Neural crest cell (in vitro differentiated cells): ENCODE results near the gene OR10H4. TPM values are rescaled to one million over a fixed set of nuclear protein-coding genes. Genes with fewer than 3 reads are reported as not detected.

Experiments
- DNase-seq: peaks from one replicate; pipeline ENCODE4 v3.0.0; 2021; ENCODE audit warnings: low read depth, mixed read lengths, low spot score
- H3K27ac Mint-ChIP-seq: one replicate; pipeline ENCODE4 v1.8.0; 2021; ENCODE audit warnings: mild to moderate bottlenecking, mixed read lengths; ENCODE audit not compliant: unreplicated experiment
- H3K27me3 Mint-ChIP-seq: 2 replicates; pipeline ENCODE4 v1.8.0; 2021; ENCODE audit warnings: low read depth, mild to moderate bottlenecking, mixed read lengths
- H3K36me3 Mint-ChIP-seq: 2 replicates; pipeline ENCODE4 v1.8.0; 2021; ENCODE audit warnings: low read depth, mild to moderate bottlenecking, mixed read lengths
- H3K4me1 Mint-ChIP-seq: 2 replicates; pipeline ENCODE4 v1.8.0; 2021; ENCODE audit warnings: mixed read lengths
- H3K4me3 Mint-ChIP-seq: one replicate; pipeline ENCODE4 v1.8.0; 2021; ENCODE audit warnings: mild to moderate bottlenecking, mixed read lengths
- H3K9me3 Mint-ChIP-seq: 2 replicates; pipeline ENCODE4 v1.8.0; 2021; ENCODE audit warnings: mixed read lengths
- total RNA-seq: library from RNA; stranded (reverse); gene quantifications from 2 replicates; pipeline ENCODE4 v1.2.1, GENCODE V29; 2021
- TF ChIP-seq, protein P1 (sequence below): fragments of 200-600 bp; sonication (generic); conservative IDR thresholded peaks from 2 replicates; pipeline ENCODE4 v1.5.0; 2021; ENCODE audit warnings: antibody characterized with exemption, mild to moderate bottlenecking

The OR10H4 gene
- total RNA-seq, 1 donor from 2014 or later, result not detected

GRCh38 chr19:15989889-15990288, 41.1 kb downstream of the OR10H4 start:
- Mint-ChIP-seq H3K36me3 (peaks cover 6% of the 10 kb centered on the region), H3K27ac (no peak overlapping the region), H3K27me3 (no peaks in the 10 kb centered on the region), H3K9me3 (peaks cover 23% of the 10 kb centered on the region), H3K4me3 (no peak overlapping the region), H3K4me1 (no peaks in the 10 kb centered on the region)
- TF ChIP-seq, protein P1, sequence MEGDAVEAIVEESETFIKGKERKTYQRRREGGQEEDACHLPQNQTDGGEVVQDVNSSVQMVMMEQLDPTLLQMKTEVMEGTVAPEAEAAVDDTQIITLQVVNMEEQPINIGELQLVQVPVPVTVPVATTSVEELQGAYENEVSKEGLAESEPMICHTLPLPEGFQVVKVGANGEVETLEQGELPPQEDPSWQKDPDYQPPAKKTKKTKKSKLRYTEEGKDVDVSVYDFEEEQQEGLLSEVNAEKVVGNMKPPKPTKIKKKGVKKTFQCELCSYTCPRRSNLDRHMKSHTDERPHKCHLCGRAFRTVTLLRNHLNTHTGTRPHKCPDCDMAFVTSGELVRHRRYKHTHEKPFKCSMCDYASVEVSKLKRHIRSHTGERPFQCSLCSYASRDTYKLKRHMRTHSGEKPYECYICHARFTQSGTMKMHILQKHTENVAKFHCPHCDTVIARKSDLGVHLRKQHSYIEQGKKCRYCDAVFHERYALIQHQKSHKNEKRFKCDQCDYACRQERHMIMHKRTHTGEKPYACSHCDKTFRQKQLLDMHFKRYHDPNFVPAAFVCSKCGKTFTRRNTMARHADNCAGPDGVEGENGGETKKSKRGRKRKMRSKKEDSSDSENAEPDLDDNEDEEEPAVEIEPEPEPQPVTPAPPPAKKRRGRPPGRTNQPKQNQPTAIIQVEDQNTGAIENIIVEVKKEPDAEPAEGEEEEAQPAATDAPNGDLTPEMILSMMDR, result no peak
- DNase-seq, result no peak

- DNase-seq, result no peak
- Mint-ChIP-seq H3K9me3 (peaks cover 22% of the 10 kb centered on the region), H3K4me3 (no peak overlapping the region), H3K4me1 (no peaks in the 10 kb centered on the region), H3K27ac (no peak overlapping the region), H3K27me3 (no peaks in the 10 kb centered on the region), H3K36me3 (peaks cover 6% of the 10 kb centered on the region)
- TF ChIP-seq, protein P1, result no peak
Measured at GRCh38 chr19:15991602-15992001, 42.8 kb downstream of the OR10H4 start.

DNA sequence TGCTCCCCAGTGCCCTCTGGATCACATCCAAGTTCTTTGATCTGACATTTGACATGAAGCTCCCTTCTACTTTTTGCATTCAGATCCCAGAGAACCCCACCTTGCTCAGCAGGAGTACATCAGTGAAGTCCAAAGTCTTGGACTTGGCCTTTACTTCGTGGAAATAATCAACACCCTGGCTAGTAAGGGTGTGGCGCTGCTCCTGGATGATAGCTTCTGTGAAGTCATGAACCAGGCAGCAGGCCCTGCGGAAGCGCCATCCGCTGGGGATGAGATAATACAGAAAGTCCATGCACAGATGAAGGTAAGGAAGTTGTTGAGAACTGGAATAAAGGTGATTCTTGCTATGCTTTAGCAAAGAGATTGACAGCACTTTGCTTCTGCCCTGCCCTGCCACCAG, 43.2 kb downstream of the OR10H4 start:
- TF ChIP-seq, protein P1, result no peak
- peaks cover 24% of the 10 kb centered on the region for H3K9me3 Mint-ChIP-seq
- H3K36me3 Mint-ChIP-seq, result peaks cover 6% of the 10 kb centered on the region
- H3K27me3 Mint-ChIP-seq, result no peaks in the 10 kb centered on the region
- H3K4me3 Mint-ChIP-seq, result no peak overlapping the region
- no peak for DNase-seq
- no peak overlapping the region for H3K27ac Mint-ChIP-seq
- H3K4me1 Mint-ChIP-seq, result no peaks in the 10 kb centered on the region

DNA sequence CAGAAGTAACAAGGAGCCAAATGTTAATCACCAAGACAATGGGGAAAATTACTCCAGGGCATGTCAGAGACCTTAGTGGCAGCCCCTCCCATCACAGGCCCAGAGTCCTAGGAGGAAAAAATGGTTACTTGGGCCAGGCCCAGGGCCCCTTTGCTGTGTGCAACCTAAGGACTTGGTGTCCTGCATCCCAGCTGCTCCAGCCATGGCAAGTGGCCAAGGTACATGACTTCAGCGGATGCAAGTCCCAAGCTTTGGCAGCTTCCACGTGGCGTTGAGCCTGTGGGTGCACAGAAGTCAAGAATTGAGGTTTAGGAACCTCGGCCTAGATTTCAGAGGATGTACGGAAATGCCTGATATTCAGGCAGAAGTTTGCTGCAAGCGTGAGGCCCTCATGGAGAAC, 46.7 kb downstream of the OR10H4 start:
- H3K4me3 Mint-ChIP-seq, result no peak overlapping the region
- peaks cover 6% of the 10 kb centered on the region for H3K36me3 Mint-ChIP-seq
- no peaks in the 10 kb centered on the region for H3K4me1 Mint-ChIP-seq
- H3K27ac Mint-ChIP-seq, result no peak overlapping the region
- DNase-seq, result no peak
- peaks cover 24% of the 10 kb centered on the region for H3K9me3 Mint-ChIP-seq
- TF ChIP-seq, protein P1, result no peak
- no peaks in the 10 kb centered on the region for H3K27me3 Mint-ChIP-seq

- no peak overlapping the region for H3K27ac Mint-ChIP-seq
- H3K9me3 Mint-ChIP-seq, result peaks cover 14% of the 10 kb centered on the region
- DNase-seq, result no peak
- no peak overlapping the region for H3K4me3 Mint-ChIP-seq
- H3K36me3 Mint-ChIP-seq, result no peaks in the 10 kb centered on the region
- H3K27me3 Mint-ChIP-seq, result peaks cover 6% of the 10 kb centered on the region
- H3K4me1 Mint-ChIP-seq, result no peaks in the 10 kb centered on the region
- TF ChIP-seq, protein P1, result no peak
Measured at GRCh38 chr19:15998166-15998565, 49.4 kb downstream of the OR10H4 start.

Other genes starting within 250 kb of the OR10H4 start
- gene OR10H2, start 221.0 kb upstream of the OR10H4 start, total RNA-seq, result not detected in 2 replicates
- not detected in 2 replicates for gene OR10H3, start 211.0 kb upstream of the OR10H4 start, total RNA-seq
- gene OR10H5, start 161.3 kb upstream of the OR10H4 start, total RNA-seq, result not detected in 2 replicates
- not detected in 2 replicates for gene OR10H1, start 133.3 kb upstream of the OR10H4 start, total RNA-seq
- not detected in 2 replicates for gene CYP4F2, start 50.9 kb upstream of the OR10H4 start, total RNA-seq
- gene CYP4F11, start 14.5 kb upstream of the OR10H4 start, total RNA-seq, result not detected in 2 replicates
- 357 and 373 TPM in 2 replicates for gene TPM4, start 127.5 kb downstream of the OR10H4 start, total RNA-seq
- gene RAB8A, start 162.9 kb downstream of the OR10H4 start, total RNA-seq, result 88.9 and 95.5 TPM in 2 replicates
- gene HSH2D, start 194.7 kb downstream of the OR10H4 start, total RNA-seq, result not detected in 2 replicates
- not detected in 2 replicates for gene CIB3, start 224.5 kb downstream of the OR10H4 start, total RNA-seq
- 84.4 and 85.9 TPM in 2 replicates for gene FAM32A, start 236.4 kb downstream of the OR10H4 start, total RNA-seq
- 97.6 and 104 TPM in 2 replicates for gene AP1M1, start 248.9 kb downstream of the OR10H4 start, total RNA-seq